H1 (cell line): ENCODE data around the gene ARL3. TPM values are rescaled to one million over a fixed set of nuclear protein-coding genes. Genes with fewer than 3 reads are reported as not detected.

ENCODE experiments used
- CTCF ChIA-PET: fragments of 300-600 bp; sonication (Branson Sonifier 250); formaldehyde crosslinking; loops from one replicate; lab custom pipeline; 2021; ENCODE audit not compliant: partially characterized antibody; lab: Charles Lee
- POLR2A ChIA-PET: fragments of 300-600 bp; sonication (Branson Sonifier 250); formaldehyde crosslinking; loops from one replicate; lab custom pipeline; 2021; ENCODE audit warnings: inconsistent platforms; ENCODE audit not compliant: partially characterized antibody; lab: Charles Lee
- DNase-seq, 2 experiments: peaks; one replicate each; pipeline versions ENCODE4 v3.0.0 to v3.0.0-alpha.2; 2010 to 2022; ENCODE audit warnings: low spot score in 2 of 2, low read depth in 1 of 2, mixed read lengths in 1 of 2
- FAIRE-seq: peaks from 2 replicates; lab custom pipeline; 2011; peaks lifted over from hg19 to GRCh38; lab: Jason Lieb, UNC
- H2AFZ ChIP-seq: 2 replicates; pipeline ENCODE4 v1.8.1; 2012; ENCODE audit warnings: low read length, inconsistent platforms
- H2AK5ac ChIP-seq: 2 replicates; pipeline ENCODE4 v1.6.1; 2013; ENCODE audit warnings: low read depth, low read length
- H2BK120ac ChIP-seq: replicated peaks from 2 replicates; pipeline ENCODE3; 2013; ENCODE audit warnings: low read depth, low read length, inconsistent platforms
- H2BK12ac ChIP-seq: 2 replicates; pipeline ENCODE4 v1.6.1; 2013; ENCODE audit warnings: low read depth, low read length
- H2BK15ac ChIP-seq: 2 replicates; pipeline ENCODE4 v1.6.1; 2013; ENCODE audit warnings: low read length
- H2BK20ac ChIP-seq: 2 replicates; pipeline ENCODE4 v1.6.1; 2013; ENCODE audit warnings: low read length
- H2BK5ac ChIP-seq: 2 replicates; pipeline ENCODE4 v1.6.1; 2013; ENCODE audit warnings: low read depth, low read length
- H3K14ac ChIP-seq: 2 replicates; pipeline ENCODE4 v1.6.1; 2013; ENCODE audit warnings: inconsistent platforms; ENCODE audit not compliant: insufficient read length
- H3K18ac ChIP-seq: 2 replicates; pipeline ENCODE4 v1.6.1; 2013; ENCODE audit warnings: low read length; ENCODE audit errors: extremely low read depth
- H3K23ac ChIP-seq: 2 replicates; pipeline ENCODE4 v1.6.1; 2013; ENCODE audit warnings: inconsistent platforms; ENCODE audit not compliant: insufficient read length
- H3K23me2 ChIP-seq: 2 replicates; pipeline ENCODE4 v1.6.1; 2013; ENCODE audit warnings: low read depth, low read length
- H3K27ac ChIP-seq: 2 replicates; pipeline ENCODE4 v1.6.1; 2011; ENCODE audit warnings: low read depth, low read length, inconsistent platforms
- H3K27me3 ChIP-seq, 4 experiments: replicated peaks in 1 of 4; 1 replicate in 1 of 4; 2 replicates in 3 of 4; pipeline versions ENCODE4 v1.6.1 to v1.8.1; 2011 to 2013; ENCODE audit warnings: low read length in 3 of 4, mild to moderate bottlenecking in 3 of 4, inconsistent platforms in 2 of 4, mixed read lengths in 2 of 4, moderate library complexity in 1 of 4; ENCODE audit not compliant: control insufficient read depth in 3 of 4, insufficient read depth in 3 of 4; ENCODE audit errors: extremely low read depth in 1 of 4
- H3K36me3 ChIP-seq, 4 experiments: 2 replicates each; pipeline versions ENCODE4 v1.6.1 to v1.8.1; 2011 to 2013; ENCODE audit warnings: mild to moderate bottlenecking in 4 of 4, low read length in 3 of 4, moderate library complexity in 2 of 4, control low read depth in 1 of 4, inconsistent platforms in 1 of 4; ENCODE audit not compliant: insufficient read depth in 4 of 4, control insufficient read depth in 2 of 4
- H3K4ac ChIP-seq: replicated peaks from 2 replicates; pipeline ENCODE3; 2013; ENCODE audit warnings: low read length, low read depth, mixed read lengths, inconsistent platforms; ENCODE audit not compliant: insufficient read length
- H3K4me1 ChIP-seq, 4 experiments: replicated peaks in 1 of 4; 1 replicate in 1 of 4; 2 replicates in 3 of 4; pipeline versions ENCODE4 v1.6.1 to v1.8.1; 2011 to 2013; ENCODE audit warnings: low read length in 3 of 4, inconsistent platforms in 2 of 4, mixed read lengths in 1 of 4; ENCODE audit not compliant: insufficient read depth in 4 of 4, control insufficient read depth in 3 of 4
- H3K4me2 ChIP-seq, 2 experiments: 2 replicates each; pipeline versions ENCODE4 v1.6.1 to v1.8.1; 2011 to 2013; ENCODE audit warnings: low read depth in 2 of 2, low read length in 2 of 2, control low read depth in 1 of 2, inconsistent platforms in 1 of 2, mild to moderate bottlenecking in 1 of 2; ENCODE audit not compliant: insufficient read depth in 1 of 2
- H3K4me3 ChIP-seq, 4 experiments: fragments of 200-600, 300-600 bp in 1 of 4; sonication (generic), shearing (Covaris generic), sonication (Bioruptor Twin) in 1 of 4; 2 replicates each; pipeline versions ENCODE4 v1.5.1 to v1.8.1; 2011 to 2016; ENCODE audit warnings: low read length in 4 of 4, low read depth in 3 of 4, control low read depth in 2 of 4, inconsistent platforms in 2 of 4, mild to moderate bottlenecking in 2 of 4, mixed read lengths in 1 of 4, moderate library complexity in 1 of 4; ENCODE audit not compliant: insufficient read depth in 2 of 4; ENCODE audit errors: extremely low read depth in 1 of 4
- H3K56ac ChIP-seq: replicated peaks from 2 replicates; pipeline ENCODE3; 2013; ENCODE audit warnings: low read depth, mild to moderate bottlenecking, mixed read lengths, low read length, inconsistent platforms; ENCODE audit not compliant: insufficient read length
- H3K79me1 ChIP-seq: 2 replicates; pipeline ENCODE4 v1.6.1; 2013; ENCODE audit warnings: low read depth, low read length, control low read depth
- H3K79me2 ChIP-seq, 2 experiments: 2 replicates each; pipeline versions ENCODE4 v1.6.1 to v1.8.1; 2012 to 2013; ENCODE audit warnings: low read length in 2 of 2, mild to moderate bottlenecking in 2 of 2, inconsistent platforms in 1 of 2; ENCODE audit not compliant: insufficient read depth in 2 of 2, control insufficient read depth in 1 of 2
- H3K9ac ChIP-seq, 4 experiments: replicated peaks in 1 of 4; 1 replicate in 1 of 4; 2 replicates in 3 of 4; pipeline versions ENCODE4 v1.6.1 to v1.8.1; 2011 to 2013; ENCODE audit warnings: low read depth in 3 of 4, low read length in 3 of 4, control low read depth in 2 of 4, mild to moderate bottlenecking in 2 of 4, moderate library complexity in 2 of 4, inconsistent platforms in 1 of 4; ENCODE audit errors: extremely low read depth in 1 of 4
- H3K9me3 ChIP-seq, 2 experiments: 2 replicates each; pipeline versions ENCODE4 v1.6.1 to v1.8.1; 2012 to 2013; ENCODE audit warnings: mild to moderate bottlenecking in 2 of 2, moderate library complexity in 2 of 2, control low read depth in 1 of 2, inconsistent platforms in 1 of 2, low read depth in 1 of 2, low read length in 1 of 2, mixed read lengths in 1 of 2; ENCODE audit not compliant: insufficient read depth in 2 of 2
- H4K20me1 ChIP-seq, 2 experiments: replicated peaks in 1 of 2; 2 replicates each; pipeline versions ENCODE3 to v1.8.1; 2011 to 2013; ENCODE audit warnings: inconsistent platforms in 2 of 2, low read length in 2 of 2, mild to moderate bottlenecking in 1 of 2; ENCODE audit not compliant: insufficient read depth in 2 of 2, control insufficient read depth in 1 of 2
- H4K5ac ChIP-seq: 2 replicates; pipeline ENCODE4 v1.6.1; 2013; ENCODE audit warnings: low read length, low read depth, mixed read lengths, inconsistent platforms; ENCODE audit not compliant: insufficient read length
- H4K8ac ChIP-seq: 2 replicates; pipeline ENCODE4 v1.8.0; 2013; ENCODE audit warnings: mild to moderate bottlenecking, moderate library complexity, low read length, inconsistent platforms; ENCODE audit not compliant: insufficient read depth; ENCODE audit errors: extremely low read depth
- H4K91ac ChIP-seq: replicated peaks from 2 replicates; pipeline ENCODE3; 2013; ENCODE audit warnings: low read length, mixed read lengths, inconsistent platforms; ENCODE audit not compliant: insufficient read length
- BACH1 ChIP-seq: IDR thresholded peaks from 2 replicates; pipeline ENCODE4 v1.6.1; 2012; ENCODE audit warnings: low read length, improper control_type of control experiment
- CBX8 ChIP-seq: fragments of 300-800, 300-1000 bp; sonication (generic); IDR thresholded peaks from 2 replicates; pipeline ENCODE4 v1.7.1; 2016; ENCODE audit warnings: low read depth, low read length, borderline replicate concordance
- CEBPB ChIP-seq: IDR thresholded peaks from 2 replicates; pipeline ENCODE4 v1.6.1; 2012; ENCODE audit warnings: low read depth, low read length
- CHD1 ChIP-seq: IDR thresholded peaks from 2 replicates; pipeline ENCODE4 v1.6.1; 2012; ENCODE audit warnings: low read depth, low read length, improper control_type of control experiment
- FOSL1 ChIP-seq: IDR thresholded peaks from 2 replicates; pipeline ENCODE4 v1.6.1; 2011; ENCODE audit warnings: mild to moderate bottlenecking, low read depth, low read length, moderate library complexity; ENCODE audit not compliant: insufficient read depth
- JUND ChIP-seq: IDR thresholded peaks from 2 replicates; pipeline ENCODE4 v1.6.1; 2011; ENCODE audit warnings: mild to moderate bottlenecking, improper control_type of control experiment, low read length
- RNF2 ChIP-seq: fragments of 200-900, 300-1000 bp; sonication (generic); IDR thresholded peaks from 2 replicates; pipeline ENCODE4 v1.7.1; 2016; ENCODE audit warnings: borderline replicate concordance, low read depth, mild to moderate bottlenecking, antibody characterized with exemption, low read length; ENCODE audit not compliant: poor library complexity, severe bottlenecking; ENCODE audit errors: missing control alignments
- SIN3A ChIP-seq, 2 experiments: IDR thresholded peaks in 1 of 2; conservative IDR thresholded peaks in 1 of 2; 2 replicates each; pipeline ENCODE4 v1.6.1; 2011 to 2012; ENCODE audit warnings: low read length in 2 of 2, improper control_type of control experiment in 1 of 2, low read depth in 1 of 2, mild to moderate bottlenecking in 1 of 2
- TBP ChIP-seq: IDR thresholded peaks from 2 replicates; pipeline ENCODE4 v1.6.1; 2011; ENCODE audit warnings: low read depth, low read length, improper control_type of control experiment
- TEAD4 ChIP-seq: IDR thresholded peaks from 2 replicates; pipeline ENCODE4 v1.6.1; 2012; ENCODE audit warnings: low read depth, low read length, inconsistent platforms, mixed read lengths
- WGBS, 2 experiments: shearing (Covaris generic) in 1 of 2; methylation state at CpG; one replicate each; pipeline versions ENCODE4 v1.1.6 to v1.1.7; 2013 to 2015; ENCODE audit warnings: low lambda C conversion rate in 2 of 2, mixed read lengths in 2 of 2, inconsistent platforms in 1 of 2, low coverage in 1 of 2, missing lambda C conversion rate in 1 of 2; ENCODE audit not compliant: insufficient replicate concordance in 2 of 2, insufficient coverage in 1 of 2, insufficient read length in 1 of 2; ENCODE audit errors: extremely low coverage in 1 of 2, missing lambda C conversion rate in 1 of 2; 5-methylcytosine and 5-hydroxymethylcytosine counted together
- polyA plus RNA-seq, 7 experiments: library from polyadenylated mRNA; depleted of rRNA in 3 of 7; stranded (reverse) in 5 of 7; unstranded in 2 of 7; fragments of >200 nt in 5 of 7; fragments of 200-250 nt in 2 of 7; gene quantifications; 1 replicate in 5 of 7; 2 replicates in 1 of 7; 4 replicates in 1 of 7; pipeline versions ENCODE4 v1.2.1 to v1.2.3, GENCODE V29; 2011 to 2013; ENCODE audit warnings: missing spikeins in 2 of 7, mixed read lengths in 2 of 7
- total RNA-seq: library from RNA; stranded (reverse); fragmentation: NEBNext Ultra II Directional; extraction: Animal tissue kit (Norgen Biotek cat#: 25700); gene quantifications from 2 replicates; pipeline ENCODE4 v1.2.1, GENCODE V29; 2021
- TF ChIP-seq, protein P1 (sequence below): IDR thresholded peaks from 2 replicates; pipeline ENCODE4 v1.6.1; 2011; ENCODE audit warnings: low read length, improper control_type of control experiment

Gene ARL3
- total and polyA plus RNA-seq, 2 of the 8 experiments (the other 6 are each of a cell fraction or from before 2014, with no cell fraction given) = 8.8 to 16.2 TPM

DNA sequence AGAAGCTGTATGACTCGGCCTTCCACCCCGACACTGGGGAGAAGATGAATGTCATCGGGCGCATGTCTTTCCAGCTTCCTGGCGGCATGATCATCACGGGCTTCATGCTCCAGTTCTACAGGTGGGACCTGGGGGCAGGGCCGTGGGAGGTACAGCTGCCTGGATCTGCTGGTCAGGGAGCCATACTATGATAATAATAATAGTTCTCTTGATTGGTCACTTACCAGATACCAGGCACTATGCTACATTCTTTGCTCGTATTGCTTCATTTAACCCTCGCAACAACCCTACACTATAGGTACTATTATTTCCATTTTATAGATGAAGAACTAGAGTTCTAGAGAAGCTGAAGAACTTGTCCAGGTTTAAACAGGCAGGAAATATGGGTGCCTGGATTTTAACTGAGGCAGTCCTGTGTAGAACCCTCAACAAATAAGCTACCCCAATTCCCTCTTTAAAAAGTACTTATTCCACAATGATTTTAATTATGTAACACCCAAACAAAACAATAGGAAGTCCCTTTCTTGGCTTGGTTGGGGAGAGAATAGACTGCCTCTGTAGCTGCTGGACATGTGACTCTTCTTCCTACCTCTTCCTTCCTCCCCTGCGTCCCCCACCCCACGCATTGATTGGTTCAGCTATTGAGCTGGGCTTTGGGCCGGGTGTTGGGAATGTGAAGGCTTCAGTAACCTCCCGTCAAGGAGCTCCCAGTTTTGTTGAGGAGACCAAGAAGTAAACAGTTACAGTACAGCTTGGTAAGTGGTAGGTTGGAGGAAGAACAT lies 13.0 kb upstream of the ARL3 start:
- H2AK5ac ChIP-seq = no peak overlapping the region
- H3K36me3 ChIP-seq = peaks cover 14 to 47% (median 30%) of the 10 kb centered on the region in 4 experiments; a peak in 7 of 8 replicates
- H3K14ac ChIP-seq = no peak overlapping the region
- DNase-seq = no peak
- H2BK12ac ChIP-seq = no peak overlapping the region
- H3K79me1 ChIP-seq = no peaks in the 10 kb centered on the region; the same call in 1 of the 2 replicates
- no peak overlapping the region for H4K8ac ChIP-seq
- H4K20me1 ChIP-seq = peaks cover 0 to 4% of the 10 kb centered on the region in 2 experiments
- no peak overlapping the region for H3K18ac ChIP-seq
- no peak overlapping the region for H2BK120ac ChIP-seq
- H3K27ac ChIP-seq = no peak overlapping the region
- H3K4me1 ChIP-seq = no peaks in the 10 kb centered on the region
- H2BK15ac ChIP-seq = no peak overlapping the region
- CTCF ChIA-PET = interaction anchor here (0.9 to 2.4 kb wide), 16 partner anchors 11 to 344 kb away, joined by 3 to 8 read pairs (median 4); partner anchors contain the start of genes ARL3 and SFXN2
- POLR2A ChIA-PET = interaction anchor here (1.0 to 6.0 kb wide), 4 partner anchors 13 to 99 kb away, joined by 3 to 53 read pairs (median 18); partner anchors contain the start of genes ARL3, SFXN2 and WBP1L
- peaks cover 0 to 19% of the 10 kb centered on the region in 2 experiments; a peak in 2 of 4 replicates for H3K79me2 ChIP-seq
- no peak overlapping the region for H3K9ac ChIP-seq
- H4K91ac ChIP-seq = no peak overlapping the region
- H3K23ac ChIP-seq = no peak overlapping the region
- H4K5ac ChIP-seq = no peak overlapping the region
- no peaks in the 10 kb centered on the region for H3K9me3 ChIP-seq
- H3K4ac ChIP-seq = no peak overlapping the region
- no peak overlapping the region for H2BK5ac ChIP-seq
- no peak overlapping the region for H3K4me3 ChIP-seq
- H3K4me2 ChIP-seq = no peak overlapping the region
- H3K56ac ChIP-seq = no peak overlapping the region
- no peaks in the 10 kb centered on the region for H3K27me3 ChIP-seq
- WGBS, 2 experiments = 87% methylated on average over 13 of the region's 13 CpGs; no CpG with 5 or more reads in 1 of the 2 experiments
- no peaks in the 10 kb centered on the region; the same call in 1 of the 2 replicates for H3K23me2 ChIP-seq
- H2AFZ ChIP-seq = no peak overlapping the region
- no peak overlapping the region for H2BK20ac ChIP-seq
- FAIRE-seq = no peak
- TF ChIP-seq CHD1 (no peak), TBP (no peak), SIN3A (conservative IDR thresholded peaks at IDR 0.05 in 1 of 2, IDR thresholded peaks at IDR 0.05 in 1 of 2; ENCODE audit: low read depth in 1 of 2, low read length in 2 of 2) (no peak), FOSL1 (no peak), CBX8 (no peak), RNF2 (no peak), JUND (no peak), BACH1 (no peak), CEBPB (no peak), TEAD4 (no peak)
- TF ChIP-seq, protein P1, sequence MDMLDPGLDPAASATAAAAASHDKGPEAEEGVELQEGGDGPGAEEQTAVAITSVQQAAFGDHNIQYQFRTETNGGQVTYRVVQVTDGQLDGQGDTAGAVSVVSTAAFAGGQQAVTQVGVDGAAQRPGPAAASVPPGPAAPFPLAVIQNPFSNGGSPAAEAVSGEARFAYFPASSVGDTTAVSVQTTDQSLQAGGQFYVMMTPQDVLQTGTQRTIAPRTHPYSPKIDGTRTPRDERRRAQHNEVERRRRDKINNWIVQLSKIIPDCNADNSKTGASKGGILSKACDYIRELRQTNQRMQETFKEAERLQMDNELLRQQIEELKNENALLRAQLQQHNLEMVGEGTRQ = no peak
